ENCODE results near the gene CHN2. TPM values are rescaled to one million over a fixed set of nuclear protein-coding genes. Genes with fewer than 3 reads are reported as not detected.
A peak's percentile ranks its signal among the peaks of the same experiment; 100 is the strongest.

CHN2 gene
- total RNA-seq, 5 donors from 2014 or later (not counting 1 experiment from before 2014, with no cell fraction given), result 4.5 to 9.0 (median 6.6) TPM

DNA sequence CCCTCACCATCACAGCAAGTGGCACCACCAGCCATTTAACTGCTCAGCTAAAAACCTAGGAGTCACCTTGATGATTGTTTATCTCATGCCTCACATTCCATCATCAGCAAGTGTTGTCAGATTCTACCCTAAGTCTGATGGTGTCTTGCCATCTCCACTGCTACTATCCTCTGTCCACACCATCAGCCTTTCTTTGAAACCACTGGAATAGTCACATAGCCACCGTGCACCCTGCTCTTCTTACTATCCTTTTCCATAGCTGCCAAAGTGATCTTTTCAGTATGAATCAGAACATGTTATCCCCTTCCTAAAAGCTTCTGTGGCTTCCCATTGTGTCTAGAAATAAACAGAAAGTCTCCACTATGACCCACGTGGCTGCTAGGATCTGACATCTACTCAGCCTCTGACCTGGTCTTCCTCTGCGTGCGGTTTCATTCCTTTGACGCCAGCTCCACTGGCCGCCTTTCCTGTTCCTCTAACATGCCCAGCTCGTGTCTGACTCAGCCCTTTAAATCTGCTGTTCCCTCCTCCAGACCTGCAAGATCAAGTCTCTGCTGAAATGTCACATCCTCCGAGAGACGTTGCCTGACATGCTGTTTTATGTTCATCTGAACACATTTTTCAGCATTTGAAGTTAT lies 16.5 kb upstream of the CHN2 start:
- no peaks in the 10 kb centered on the region for H3K9me3 ChIP-seq
- no peak overlapping the region for H3K27ac ChIP-seq (ENCODE audit: low read length)
- ChIA-PET CTCF (no interaction called here), POLR2A (no interaction called here)
- no peaks in the 10 kb centered on the region for H3K36me3 ChIP-seq (ENCODE audit: control insufficient read depth in 2 of 2, extremely low read depth in 1 of 2, insufficient read depth in 1 of 2, low read length in 1 of 2)
- ATAC-seq (replicated peaks in 1 of 4) (peak in 3 of 4 experiments; percentile 23 to 32 (median 29)), DNase-seq (peak in 1 of 35 experiments; percentile 36)
- no peak overlapping the region for H3K27ac Mint-ChIP-seq
- H3K27me3 ChIP-seq (replicated peaks in 1 of 2; ENCODE audit: control insufficient read depth in 2 of 2, extremely low read depth in 1 of 2, insufficient read depth in 2 of 2, low read length in 1 of 2), result peaks cover 0 to 2% of the 10 kb centered on the region in 2 experiments
- no peaks in the 10 kb centered on the region for H3K9me3 Mint-ChIP-seq
- no peaks in the 10 kb centered on the region for H3K4me1 ChIP-seq (ENCODE audit: control insufficient read depth in 1 of 2, extremely low read depth in 1 of 2, insufficient read depth in 2 of 2, low read length in 2 of 2)
- no peaks in the 10 kb centered on the region for H3K36me3 Mint-ChIP-seq
- H3K4me3 Mint-ChIP-seq, result no peak overlapping the region
- peaks cover 4% of the 10 kb centered on the region in 2 donors for H3K27me3 Mint-ChIP-seq
- no peak overlapping the region for H3K4me3 ChIP-seq (ENCODE audit: control insufficient read depth in 1 of 2, extremely low read depth in 1 of 2, low read length in 1 of 2)
- 15% methylated on average over 8 of the region's 9 CpGs for WGBS (ENCODE audit: insufficient coverage)
- peaks cover 4 to 8% (median 5%) of the 10 kb centered on the region in 3 donors for H3K4me1 Mint-ChIP-seq

DNA sequence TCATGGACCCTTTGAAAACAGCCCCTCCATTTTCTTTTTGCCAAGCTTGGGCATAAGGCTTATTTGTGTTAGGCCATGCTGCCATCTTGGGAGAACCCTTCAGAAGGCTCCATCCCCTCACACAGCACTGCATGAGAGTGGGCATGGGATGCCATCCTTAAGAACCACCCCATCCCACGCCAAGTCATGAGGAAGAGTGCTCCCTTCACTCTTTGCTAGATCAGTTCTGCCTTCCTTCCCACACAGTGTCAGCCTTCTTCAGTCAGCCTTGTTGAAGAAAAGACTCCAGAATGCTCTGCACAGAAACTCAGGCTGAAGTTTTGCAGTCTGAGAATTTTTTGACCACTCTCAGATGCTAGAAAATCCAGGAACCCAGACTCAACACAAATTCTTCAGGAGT lies 15.5 kb upstream of the CHN2 start:
- Mint-ChIP-seq H3K9me3 (no peaks in the 10 kb centered on the region), H3K36me3 (no peaks in the 10 kb centered on the region), H3K27me3 (peaks cover 4% of the 10 kb centered on the region in 2 donors), H3K27ac (no peak overlapping the region), H3K4me1 (peaks cover 4 to 8% (median 5%) of the 10 kb centered on the region in 3 donors), H3K4me3 (no peak overlapping the region)
- POLR2A ChIA-PET, result interaction anchor here in 1 of 2 donors (0.6 kb wide), 1 partner anchor 102 kb away, joined by 3 read pairs; no protein-coding TSS in a partner anchor
- no peak overlapping the region for H3K27ac ChIP-seq (ENCODE audit: low read length)
- H3K9me3 ChIP-seq, result no peaks in the 10 kb centered on the region
- CTCF ChIA-PET, result no interaction called here
- ATAC-seq (replicated peaks in 1 of 4) (no peak), DNase-seq (no peak)
- no peaks in the 10 kb centered on the region for H3K4me1 ChIP-seq (ENCODE audit: control insufficient read depth in 1 of 2, extremely low read depth in 1 of 2, insufficient read depth in 2 of 2, low read length in 2 of 2)
- H3K36me3 ChIP-seq (ENCODE audit: control insufficient read depth in 2 of 2, extremely low read depth in 1 of 2, insufficient read depth in 1 of 2, low read length in 1 of 2), result no peaks in the 10 kb centered on the region
- peaks cover 0 to 2% of the 10 kb centered on the region in 2 experiments for H3K27me3 ChIP-seq (replicated peaks in 1 of 2; ENCODE audit: control insufficient read depth in 2 of 2, extremely low read depth in 1 of 2, insufficient read depth in 2 of 2, low read length in 1 of 2)
- no peak overlapping the region for H3K4me3 ChIP-seq (ENCODE audit: control insufficient read depth in 1 of 2, extremely low read depth in 1 of 2, low read length in 1 of 2)
- WGBS (ENCODE audit: insufficient coverage), result 40% methylated on average over 1 of the region's 1 CpG

DNA sequence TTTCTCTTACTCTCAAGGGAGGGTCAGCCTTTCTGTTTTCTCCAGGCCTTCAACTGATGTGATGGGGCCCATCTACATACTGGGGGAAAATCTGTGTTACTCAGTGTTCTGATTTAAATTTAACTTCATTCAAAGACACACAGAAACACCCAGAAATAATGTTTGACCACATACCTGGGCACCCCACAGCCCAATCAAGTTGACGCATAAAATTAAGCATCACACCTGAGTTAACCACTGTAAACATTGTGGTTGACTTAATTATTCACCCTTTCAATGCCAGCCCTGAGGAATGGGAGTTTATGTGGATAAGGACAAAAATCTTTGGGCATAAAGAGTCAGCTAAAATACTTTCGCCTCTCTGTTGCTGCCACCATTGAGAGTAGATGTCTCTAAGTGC lies 10.0 kb upstream of the CHN2 start:
- peaks cover 2 to 4% of the 10 kb centered on the region in 2 donors for H3K27me3 Mint-ChIP-seq
- POLR2A ChIA-PET, result no interaction called here
- H3K36me3 Mint-ChIP-seq, result no peaks in the 10 kb centered on the region
- Histone ChIP-seq H3K4me3 (ENCODE audit: control insufficient read depth in 1 of 2, extremely low read depth in 1 of 2, low read length in 1 of 2) (no peak overlapping the region), H3K4me1 (ENCODE audit: control insufficient read depth in 1 of 2, extremely low read depth in 1 of 2, insufficient read depth in 2 of 2, low read length in 2 of 2) (peaks cover 0 to 2% of the 10 kb centered on the region in 2 experiments), H3K36me3 (ENCODE audit: control insufficient read depth in 2 of 2, extremely low read depth in 1 of 2, insufficient read depth in 1 of 2, low read length in 1 of 2) (no peaks in the 10 kb centered on the region), H3K27ac (ENCODE audit: low read length) (no peak overlapping the region), H3K9me3 (no peaks in the 10 kb centered on the region), H3K27me3 (replicated peaks in 1 of 2; ENCODE audit: control insufficient read depth in 2 of 2, extremely low read depth in 1 of 2, insufficient read depth in 2 of 2, low read length in 1 of 2) (peaks cover 0 to 5% of the 10 kb centered on the region in 2 experiments)
- ATAC-seq (replicated peaks in 1 of 4), result no peak
- no peak for DNase-seq
- no peaks in the 10 kb centered on the region for H3K4me1 Mint-ChIP-seq
- no peak overlapping the region for H3K27ac Mint-ChIP-seq
- H3K4me3 Mint-ChIP-seq, result no peak overlapping the region
- CTCF ChIA-PET, result no interaction called here
- no peaks in the 10 kb centered on the region for H3K9me3 Mint-ChIP-seq
- no CpG with 5 or more reads among the region's 2 CpGs for WGBS (ENCODE audit: insufficient coverage)

DNA sequence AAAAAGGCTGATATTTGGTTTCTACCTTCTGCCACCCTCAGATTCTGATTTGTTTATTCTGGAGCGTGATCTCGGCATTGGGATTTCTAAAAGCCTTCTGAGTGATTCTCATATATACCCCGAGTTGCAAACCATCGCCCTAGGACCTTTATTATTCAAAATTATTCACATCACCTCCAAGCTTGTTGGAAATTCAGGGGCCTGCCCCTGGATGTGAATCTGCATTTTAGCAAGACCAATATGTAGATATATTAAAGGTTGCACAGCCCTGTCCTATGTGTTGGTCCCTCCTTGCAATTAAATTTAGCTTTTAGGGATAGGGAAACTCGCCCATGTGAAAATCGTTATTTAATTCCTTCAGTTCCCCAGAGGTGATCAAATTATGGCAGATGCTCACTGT lies 9.0 kb upstream of the CHN2 start:
- 100% methylated on average over 3 of the region's 6 CpGs for WGBS (ENCODE audit: insufficient coverage)
- no peaks in the 10 kb centered on the region for H3K9me3 Mint-ChIP-seq
- Histone ChIP-seq H3K9me3 (no peaks in the 10 kb centered on the region), H3K4me1 (ENCODE audit: control insufficient read depth in 1 of 2, extremely low read depth in 1 of 2, insufficient read depth in 2 of 2, low read length in 2 of 2) (peaks cover 0 to 5% of the 10 kb centered on the region in 2 experiments), H3K36me3 (ENCODE audit: control insufficient read depth in 2 of 2, extremely low read depth in 1 of 2, insufficient read depth in 1 of 2, low read length in 1 of 2) (no peaks in the 10 kb centered on the region), H3K4me3 (ENCODE audit: control insufficient read depth in 1 of 2, extremely low read depth in 1 of 2, low read length in 1 of 2) (no peak overlapping the region), H3K27ac (ENCODE audit: low read length) (no peak overlapping the region), H3K27me3 (replicated peaks in 1 of 2; ENCODE audit: control insufficient read depth in 2 of 2, extremely low read depth in 1 of 2, insufficient read depth in 2 of 2, low read length in 1 of 2) (peaks cover 0 to 8% of the 10 kb centered on the region in 2 experiments)
- ATAC-seq (replicated peaks in 1 of 4) (no peak), DNase-seq (no peak)
- H3K4me1 Mint-ChIP-seq, result no peaks in the 10 kb centered on the region
- H3K27ac Mint-ChIP-seq, result no peak overlapping the region
- CTCF ChIA-PET, result interaction anchor here (0.6 to 1.3 kb wide), 2 partner anchors 210 to 223 kb away, joined by 3 read pairs; no protein-coding TSS in a partner anchor
- H3K4me3 Mint-ChIP-seq, result no peak overlapping the region
- peaks cover 3 to 8% of the 10 kb centered on the region in 2 donors for H3K27me3 Mint-ChIP-seq
- H3K36me3 Mint-ChIP-seq, result no peaks in the 10 kb centered on the region
- POLR2A ChIA-PET, result no interaction called here

DNA sequence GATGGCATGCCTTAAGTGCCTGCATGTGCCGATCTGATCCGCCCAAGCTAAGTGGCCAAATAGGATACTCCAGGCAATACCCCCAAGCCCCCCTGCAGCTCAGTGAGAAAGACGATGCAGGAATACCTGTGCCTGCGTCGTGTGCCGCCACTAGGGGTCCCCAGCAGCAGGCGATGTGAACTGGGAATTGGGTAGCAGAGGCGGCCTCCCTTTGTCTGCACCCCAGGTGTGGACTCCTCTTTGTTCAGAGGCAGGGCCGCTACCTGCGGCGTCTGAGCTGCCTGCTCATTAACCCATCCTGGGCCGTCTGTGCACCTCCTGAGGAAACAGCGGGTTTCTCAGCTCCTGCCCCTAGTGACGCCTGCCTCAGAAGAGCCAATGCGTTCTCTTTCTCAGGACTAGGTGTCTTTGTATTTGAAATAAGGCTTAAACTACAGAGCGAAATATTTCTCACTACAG lies 4.8 kb upstream of the CHN2 start:
- ChIA-PET CTCF (interaction anchor here (0.6 to 4.0 kb wide), 17 partner anchors 8 to 269 kb away, joined by 3 to 36 read pairs (median 3); no protein-coding TSS in a partner anchor), POLR2A (no interaction called here)
- ATAC-seq (replicated peaks in 1 of 4) (peak; percentile 51 to 69 (median 62)), DNase-seq (peak in 32 of 35 experiments; percentile 20 to 74 (median 42))
- Mint-ChIP-seq H3K4me3 (no peak overlapping the region), H3K36me3 (no peaks in the 10 kb centered on the region), H3K27me3 (peaks cover 12 to 23% of the 10 kb centered on the region in 2 donors), H3K4me1 (peaks cover 0 to 5% (median 0%) of the 10 kb centered on the region in 3 donors), H3K27ac (no peak overlapping the region), H3K9me3 (no peaks in the 10 kb centered on the region)
- Histone ChIP-seq H3K27me3 (replicated peaks in 1 of 2; ENCODE audit: control insufficient read depth in 2 of 2, extremely low read depth in 1 of 2, insufficient read depth in 2 of 2, low read length in 1 of 2) (peaks cover 0 to 12% of the 10 kb centered on the region in 2 experiments), H3K36me3 (ENCODE audit: control insufficient read depth in 2 of 2, extremely low read depth in 1 of 2, insufficient read depth in 1 of 2, low read length in 1 of 2) (no peaks in the 10 kb centered on the region), H3K27ac (ENCODE audit: low read length) (no peak overlapping the region), H3K9me3 (no peaks in the 10 kb centered on the region), H3K4me1 (ENCODE audit: control insufficient read depth in 1 of 2, extremely low read depth in 1 of 2, insufficient read depth in 2 of 2, low read length in 2 of 2) (peaks cover 0 to 9% of the 10 kb centered on the region in 2 experiments), H3K4me3 (ENCODE audit: control insufficient read depth in 1 of 2, extremely low read depth in 1 of 2, low read length in 1 of 2) (no peak overlapping the region)
- 1% methylated on average over 7 of the region's 16 CpGs for WGBS (ENCODE audit: insufficient coverage)

DNA sequence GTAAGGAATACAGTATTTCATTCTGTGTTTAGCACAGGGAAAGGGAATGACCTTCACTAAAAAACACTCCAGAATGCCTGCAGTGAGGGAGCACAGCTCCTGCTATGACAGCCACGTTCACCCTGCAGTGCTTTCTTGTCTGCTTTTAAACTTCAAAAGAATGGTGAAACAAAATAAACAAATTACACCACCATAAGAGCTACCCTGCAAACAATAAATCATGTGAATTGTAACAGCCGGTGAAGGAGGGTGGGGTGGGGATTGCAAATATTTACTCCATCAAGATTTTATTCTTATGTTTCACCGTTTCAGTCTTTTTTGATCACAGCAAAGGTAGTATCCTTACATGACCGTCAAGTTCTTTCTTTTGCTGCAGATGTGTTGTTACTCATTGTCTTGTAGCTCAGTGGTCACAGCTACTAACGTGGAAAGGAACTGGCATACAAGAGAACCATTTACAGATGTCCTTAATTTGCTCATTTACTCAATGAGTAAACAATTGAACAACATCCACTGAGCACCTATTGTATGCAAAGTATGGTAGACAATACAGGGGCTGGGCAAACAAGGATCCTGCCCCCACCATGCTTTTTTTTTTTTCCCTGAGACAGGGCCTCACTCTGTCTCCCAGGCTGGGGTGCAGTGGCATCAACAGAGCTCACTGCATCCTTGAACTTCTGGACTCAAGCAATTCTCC lies 4.1 kb upstream of the CHN2 start:
- H3K4me1 Mint-ChIP-seq, result peaks cover 2 to 11% (median 5%) of the 10 kb centered on the region in 3 donors
- no peak overlapping the region for H3K27ac Mint-ChIP-seq
- H3K4me1 ChIP-seq (ENCODE audit: control insufficient read depth in 1 of 2, extremely low read depth in 1 of 2, insufficient read depth in 2 of 2, low read length in 2 of 2), result peaks cover 1 to 13% of the 10 kb centered on the region in 2 experiments
- ChIA-PET CTCF (interaction anchor here (0.6 to 4.0 kb wide), 10 partner anchors 20 to 270 kb away, joined by 3 to 36 read pairs (median 4); no protein-coding TSS in a partner anchor), POLR2A (no interaction called here)
- H3K36me3 Mint-ChIP-seq, result no peaks in the 10 kb centered on the region
- DNase-seq (no peak), ATAC-seq (replicated peaks in 1 of 4) (no peak)
- H3K36me3 ChIP-seq (ENCODE audit: control insufficient read depth in 2 of 2, extremely low read depth in 1 of 2, insufficient read depth in 1 of 2, low read length in 1 of 2), result no peaks in the 10 kb centered on the region
- 86% methylated on average over 1 of the region's 5 CpGs for WGBS (ENCODE audit: insufficient coverage)
- no peak overlapping the region for H3K4me3 ChIP-seq (ENCODE audit: control insufficient read depth in 1 of 2, extremely low read depth in 1 of 2, low read length in 1 of 2)
- peaks cover 0 to 19% of the 10 kb centered on the region in 2 experiments for H3K27me3 ChIP-seq (replicated peaks in 1 of 2; ENCODE audit: control insufficient read depth in 2 of 2, extremely low read depth in 1 of 2, insufficient read depth in 2 of 2, low read length in 1 of 2)
- no peak overlapping the region for H3K4me3 Mint-ChIP-seq
- H3K27me3 Mint-ChIP-seq, result peaks cover 15 to 26% of the 10 kb centered on the region in 2 donors
- H3K9me3 ChIP-seq, result no peaks in the 10 kb centered on the region
- no peak overlapping the region for H3K27ac ChIP-seq (ENCODE audit: low read length)
- H3K9me3 Mint-ChIP-seq, result no peaks in the 10 kb centered on the region

Data from T-cell (primary cell).